B cell (primary cell): ENCODE data around the gene COMMD1. TPM values are rescaled to one million over a fixed set of nuclear protein-coding genes. Genes with fewer than 3 reads are reported as not detected.

Experiments
- ATAC-seq: fragments of 200-7000 bp; cut with Tn5 transposase; one replicate; pipeline ENCODE4 v1.10.0; 2021; ENCODE audit warnings: low read depth, mild to moderate bottlenecking, moderate number of reproducible peaks, moderate library complexity
- CTCF ChIA-PET: fragments of 350-600 bp; sonication (Branson Sonifier 250); formaldehyde crosslinking; loops from one replicate; lab custom pipeline; 2021; ENCODE audit warnings: antibody characterized with exemption, inconsistent platforms; lab: Charles Lee
- POLR2A ChIA-PET: fragments of 350-600 bp; sonication (Branson Sonifier 250); formaldehyde crosslinking; loops from one replicate; lab custom pipeline; 2021; ENCODE audit warnings: antibody characterized with exemption; lab: Charles Lee
- DNase-seq: peaks from one replicate; pipeline ENCODE4 v3.0.0; 2013
- H2AFZ ChIP-seq: 2 replicates; pipeline ENCODE4 v1.6.1; 2012; ENCODE audit warnings: mild to moderate bottlenecking, low read depth, low read length; ENCODE audit not compliant: insufficient read depth, poor library complexity, severe bottlenecking
- H3K27ac ChIP-seq, 2 donors: 1 replicate in 1 of 2; 2 replicates in 1 of 2; pipeline ENCODE4 v1.5.1; 2012 to 2013; ENCODE audit warnings: low read length in 2 of 2, mild to moderate bottlenecking in 2 of 2, moderate library complexity in 1 of 2
- H3K27me3 ChIP-seq, 4 experiments: fragments of 200-600 bp in 1 of 4; sonication (generic) in 1 of 4; replicated peaks in 1 of 4; 1 replicate in 2 of 4; 2 replicates in 2 of 4; pipeline versions ENCODE4 v1.6.1 to v1.7.0; 2013 to 2016; ENCODE audit warnings: low read length in 3 of 4, mild to moderate bottlenecking in 2 of 4, mixed read lengths in 1 of 4, moderate library complexity in 1 of 4; ENCODE audit not compliant: insufficient read depth in 4 of 4, control insufficient read depth in 3 of 4; ENCODE audit errors: control extremely low read depth in 1 of 4
- H3K36me3 ChIP-seq, 2 experiments: replicated peaks in 1 of 2; 1 replicate in 1 of 2; 2 replicates in 1 of 2; pipeline versions ENCODE4 v1.6.1 to v1.7.1; 2013; ENCODE audit warnings: low read length in 1 of 2; ENCODE audit not compliant: insufficient read depth in 2 of 2, control insufficient read depth in 1 of 2; ENCODE audit errors: control extremely low read depth in 1 of 2, extremely low read depth in 1 of 2
- H3K4me1 ChIP-seq, 2 donors: fragments of 200-600 bp in 1 of 2; sonication (generic) in 1 of 2; 1 replicate in 1 of 2; 2 replicates in 1 of 2; pipeline versions ENCODE4 v1.5.1 to v1.6.1; 2013 to 2017; ENCODE audit warnings: low read length in 2 of 2; ENCODE audit not compliant: control insufficient read depth in 2 of 2, insufficient read depth in 2 of 2
- H3K4me2 ChIP-seq: replicated peaks from 2 replicates; pipeline ENCODE3; 2012; ENCODE audit warnings: mild to moderate bottlenecking, low read depth, low read length; ENCODE audit not compliant: poor library complexity, severe bottlenecking
- H3K4me3 ChIP-seq, 5 experiments: fragments of 200-600 bp in 1 of 5; sonication (generic) in 1 of 5; 1 replicate in 3 of 5; 2 replicates in 2 of 5; pipeline versions ENCODE4 v1.5.1 to v1.7.0; 2011 to 2016; ENCODE audit warnings: low read length in 4 of 5, mild to moderate bottlenecking in 4 of 5, low read depth in 2 of 5, control low read depth in 1 of 5, moderate library complexity in 1 of 5; ENCODE audit not compliant: insufficient read depth in 1 of 5; ENCODE audit errors: control extremely low read depth in 1 of 5, extremely low read depth in 1 of 5
- H3K79me2 ChIP-seq: fragments of 200-600 bp; sonication (generic); one replicate; pipeline ENCODE4 v1.6.0; 2016; ENCODE audit warnings: low read length; ENCODE audit not compliant: control insufficient read depth, insufficient read depth
- H3K9ac ChIP-seq: fragments of 200-600 bp; sonication (generic); 2 replicates; pipeline ENCODE4 v1.6.1; 2017; ENCODE audit warnings: mild to moderate bottlenecking, low read length, moderate library complexity
- H3K9me3 ChIP-seq, 3 donors: one replicate each; pipeline versions ENCODE4 v1.6.1 to v1.7.1; 2013; ENCODE audit warnings: low read length in 2 of 3; ENCODE audit not compliant: control insufficient read depth in 2 of 3, insufficient read depth in 1 of 3; ENCODE audit errors: control extremely low read depth in 1 of 3
- H4K20me1 ChIP-seq: 2 replicates; pipeline ENCODE4 v1.6.0; 2012; ENCODE audit warnings: mild to moderate bottlenecking, low read length; ENCODE audit not compliant: insufficient read depth, control insufficient read depth, poor library complexity, severe bottlenecking
- H3K27ac Mint-ChIP-seq: one replicate; pipeline ENCODE4 v1.8.0; 2021; ENCODE audit warnings: mixed read lengths
- H3K27me3 Mint-ChIP-seq: one replicate; pipeline ENCODE4 v1.8.0; 2021; ENCODE audit warnings: mixed read lengths
- H3K4me1 Mint-ChIP-seq: one replicate; pipeline ENCODE4 v1.8.0; 2021; ENCODE audit warnings: mixed read lengths
- H3K4me3 Mint-ChIP-seq: one replicate; pipeline ENCODE4 v1.8.0; 2021; ENCODE audit warnings: mixed read lengths
- H3K9me3 Mint-ChIP-seq: one replicate; pipeline ENCODE4 v1.8.0; 2022; ENCODE audit warnings: mixed read lengths; ENCODE audit not compliant: insufficient read depth
- EZH2 ChIP-seq: IDR thresholded peaks from 2 replicates; pipeline ENCODE4 v1.6.1; 2012; ENCODE audit warnings: borderline replicate concordance, low read depth, mild to moderate bottlenecking, moderate library complexity, low read length; ENCODE audit not compliant: insufficient read depth, poor library complexity, severe bottlenecking
- WGBS: methylation state at CpG from one replicate; pipeline ENCODE4 v1.1.5; 2013; ENCODE audit warnings: missing lambda C conversion rate; ENCODE audit not compliant: insufficient coverage; 5-methylcytosine and 5-hydroxymethylcytosine counted together
- intact Hi-C: fragments of 100-400 bp; cut with micrococcal nuclease; formaldehyde crosslinking; loops from one replicate; pipeline ENCODE4 v1.10.0; 2022
- polyA plus RNA-seq: library from polyadenylated mRNA; depleted of rRNA; stranded (reverse); fragments of >200 nt; gene quantifications from 2 replicates; pipeline ENCODE4 v1.2.3, GENCODE V29; 2012
- total RNA-seq, 2 donors: library from RNA; stranded (reverse); fragments of 120-200 nt in 1 of 2; gene quantifications; 1 replicate in 1 of 2; 2 replicates in 1 of 2; pipeline versions ENCODE4 v1.2.3 to v1.2.4, GENCODE V29; 2013 to 2022
- TF ChIP-seq, protein P1 (sequence below): fragments of 200-600 bp; IDR thresholded peaks from one replicate; pipeline ENCODE4 v1.8.0; 2022; ENCODE audit warnings: antibody characterized with exemption, mild to moderate bottlenecking

Gene COMMD1
- total and polyA plus RNA-seq, 2 donors (not counting 1 experiment from before 2014, with no cell fraction given), result 20.6 to 25.1 TPM

DNA sequence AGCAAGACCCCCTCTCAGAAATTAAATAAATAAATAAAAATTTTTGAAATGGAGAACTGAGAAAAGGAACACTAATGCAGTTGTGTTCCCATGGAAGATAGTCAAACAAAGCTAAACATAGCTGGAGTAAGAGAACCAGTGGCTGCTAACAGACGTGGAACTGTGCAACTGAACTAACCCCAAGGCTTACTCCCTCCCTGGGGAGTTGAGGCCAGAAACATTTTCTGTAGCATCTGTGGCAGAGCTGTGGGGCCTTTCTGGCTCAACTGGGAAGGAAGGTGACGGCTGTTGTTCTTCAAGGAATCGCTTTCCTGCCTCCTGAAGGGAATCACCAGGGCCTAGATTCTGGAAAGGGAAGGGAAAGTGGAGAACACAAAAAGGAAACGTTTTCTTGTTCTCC lies 236.6 kb downstream of the COMMD1 start:
- Mint-ChIP-seq H3K27me3 (no peaks in the 10 kb centered on the region), H3K27ac (peak overlapping the region; percentile 77), H3K9me3 (peaks cover 5% of the 10 kb centered on the region), H3K4me1 (peaks cover 53% of the 10 kb centered on the region), H3K4me3 (no peak overlapping the region)
- ATAC-seq (peak; percentile 50), DNase-seq (peak; percentile 41)
- Histone ChIP-seq H3K27ac (peak overlapping the region; percentile 57 to 69), H3K4me3 (no peak overlapping the region), H4K20me1 (no peaks in the 10 kb centered on the region), H3K27me3 (no peaks in the 10 kb centered on the region), H3K9ac (no peak overlapping the region), H3K36me3 (no peaks in the 10 kb centered on the region), H2AFZ (no peak overlapping the region), H3K79me2 (no peaks in the 10 kb centered on the region), H3K9me3 (peaks cover 0 to 3% (median 0%) of the 10 kb centered on the region in 3 donors), H3K4me1 (peaks cover 38 to 56% of the 10 kb centered on the region in 2 donors), H3K4me2 (peak overlapping the region; percentile 37)
- POLR2A ChIA-PET, result no interaction called here
- no peak for TF ChIP-seq EZH2
- TF ChIP-seq, protein P1, sequence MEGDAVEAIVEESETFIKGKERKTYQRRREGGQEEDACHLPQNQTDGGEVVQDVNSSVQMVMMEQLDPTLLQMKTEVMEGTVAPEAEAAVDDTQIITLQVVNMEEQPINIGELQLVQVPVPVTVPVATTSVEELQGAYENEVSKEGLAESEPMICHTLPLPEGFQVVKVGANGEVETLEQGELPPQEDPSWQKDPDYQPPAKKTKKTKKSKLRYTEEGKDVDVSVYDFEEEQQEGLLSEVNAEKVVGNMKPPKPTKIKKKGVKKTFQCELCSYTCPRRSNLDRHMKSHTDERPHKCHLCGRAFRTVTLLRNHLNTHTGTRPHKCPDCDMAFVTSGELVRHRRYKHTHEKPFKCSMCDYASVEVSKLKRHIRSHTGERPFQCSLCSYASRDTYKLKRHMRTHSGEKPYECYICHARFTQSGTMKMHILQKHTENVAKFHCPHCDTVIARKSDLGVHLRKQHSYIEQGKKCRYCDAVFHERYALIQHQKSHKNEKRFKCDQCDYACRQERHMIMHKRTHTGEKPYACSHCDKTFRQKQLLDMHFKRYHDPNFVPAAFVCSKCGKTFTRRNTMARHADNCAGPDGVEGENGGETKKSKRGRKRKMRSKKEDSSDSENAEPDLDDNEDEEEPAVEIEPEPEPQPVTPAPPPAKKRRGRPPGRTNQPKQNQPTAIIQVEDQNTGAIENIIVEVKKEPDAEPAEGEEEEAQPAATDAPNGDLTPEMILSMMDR, result no peak
- CTCF ChIA-PET, result no interaction called here
- intact Hi-C loops, result loop anchor here (10.0 kb wide), 1 partner anchor 107 kb away; no protein-coding TSS in a partner anchor
- 13% methylated on average over 2 of the region's 4 CpGs for WGBS

DNA sequence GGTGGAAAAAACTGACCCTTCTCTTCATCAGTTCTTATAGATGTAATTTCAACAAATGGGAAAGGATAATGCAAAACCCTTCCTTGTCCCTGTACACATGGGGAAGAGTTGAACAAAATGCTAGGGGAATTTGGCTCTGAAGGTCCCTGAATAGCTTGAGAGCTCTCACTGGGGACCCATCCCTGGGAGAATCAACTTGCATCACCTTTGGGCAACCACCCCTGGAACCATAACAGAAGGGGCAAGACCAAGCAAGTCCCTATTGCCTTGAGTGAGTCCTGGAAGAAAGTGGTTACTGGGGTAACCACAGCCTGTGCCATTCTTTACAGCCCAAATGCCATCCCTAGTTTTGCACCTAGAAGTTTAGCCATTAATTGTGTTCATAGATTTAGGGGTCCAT lies 238.2 kb downstream of the COMMD1 start:
- intact Hi-C loops, result loop anchor here (10.0 kb wide), 1 partner anchor 109 kb away; no protein-coding TSS in a partner anchor
- H3K4me3 ChIP-seq, result no peak overlapping the region
- DNase-seq (no peak), ATAC-seq (no peak)
- POLR2A ChIA-PET, result no interaction called here
- TF ChIP-seq EZH2, result no peak
- TF ChIP-seq, protein P1, result no peak
- Mint-ChIP-seq H3K4me3 (no peak overlapping the region), H3K27ac (no peak overlapping the region), H3K4me1 (peaks cover 62% of the 10 kb centered on the region), H3K9me3 (peaks cover 5% of the 10 kb centered on the region), H3K27me3 (no peaks in the 10 kb centered on the region)
- H3K9ac ChIP-seq, result no peak overlapping the region
- peaks cover 2% of the 10 kb centered on the region for H3K79me2 ChIP-seq
- H4K20me1 ChIP-seq, result no peaks in the 10 kb centered on the region
- peaks cover 40 to 60% of the 10 kb centered on the region in 2 donors for H3K4me1 ChIP-seq
- H2AFZ ChIP-seq, result no peak overlapping the region
- no peaks in the 10 kb centered on the region for H3K36me3 ChIP-seq
- CTCF ChIA-PET, result no interaction called here
- H3K27me3 ChIP-seq, result no peaks in the 10 kb centered on the region
- H3K27ac ChIP-seq, result no peak overlapping the region
- H3K9me3 ChIP-seq, result peaks cover 0 to 3% (median 0%) of the 10 kb centered on the region in 3 donors
- H3K4me2 ChIP-seq, result no peak overlapping the region
